ENCODE measurements around the gene MDGA2.

DNA sequence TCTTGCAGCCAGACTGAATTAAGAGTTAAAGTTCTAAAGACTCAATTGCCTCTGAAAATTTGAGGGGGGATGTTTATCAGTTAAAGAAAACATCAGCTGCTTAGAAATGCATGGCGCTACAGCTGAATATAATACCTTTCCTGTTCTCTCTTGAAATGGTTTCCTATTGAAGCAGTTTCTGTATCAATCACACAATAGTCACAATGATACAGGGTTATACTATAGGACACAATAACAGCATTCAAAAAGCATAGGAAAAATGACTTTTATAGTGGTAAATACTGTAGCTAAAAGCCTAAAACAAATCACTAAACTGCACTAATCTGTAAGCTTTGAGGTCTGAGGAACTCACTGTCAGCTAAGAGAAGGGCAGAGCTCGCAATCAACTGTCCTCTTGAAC, 15.2 kb downstream of the MDGA2 start:
- TF ChIP-seq, protein P1, sequence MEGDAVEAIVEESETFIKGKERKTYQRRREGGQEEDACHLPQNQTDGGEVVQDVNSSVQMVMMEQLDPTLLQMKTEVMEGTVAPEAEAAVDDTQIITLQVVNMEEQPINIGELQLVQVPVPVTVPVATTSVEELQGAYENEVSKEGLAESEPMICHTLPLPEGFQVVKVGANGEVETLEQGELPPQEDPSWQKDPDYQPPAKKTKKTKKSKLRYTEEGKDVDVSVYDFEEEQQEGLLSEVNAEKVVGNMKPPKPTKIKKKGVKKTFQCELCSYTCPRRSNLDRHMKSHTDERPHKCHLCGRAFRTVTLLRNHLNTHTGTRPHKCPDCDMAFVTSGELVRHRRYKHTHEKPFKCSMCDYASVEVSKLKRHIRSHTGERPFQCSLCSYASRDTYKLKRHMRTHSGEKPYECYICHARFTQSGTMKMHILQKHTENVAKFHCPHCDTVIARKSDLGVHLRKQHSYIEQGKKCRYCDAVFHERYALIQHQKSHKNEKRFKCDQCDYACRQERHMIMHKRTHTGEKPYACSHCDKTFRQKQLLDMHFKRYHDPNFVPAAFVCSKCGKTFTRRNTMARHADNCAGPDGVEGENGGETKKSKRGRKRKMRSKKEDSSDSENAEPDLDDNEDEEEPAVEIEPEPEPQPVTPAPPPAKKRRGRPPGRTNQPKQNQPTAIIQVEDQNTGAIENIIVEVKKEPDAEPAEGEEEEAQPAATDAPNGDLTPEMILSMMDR (IDR thresholded peaks at IDR 0.05; ENCODE audit: insufficient read depth, low read length, poor library complexity, severe bottlenecking), result no peak
- no peak for TF ChIP-seq EZH2phosphoT487 (conservative IDR thresholded peaks at IDR 0.05; ENCODE audit: low read length)

Measured in SU-DHL-6 (cell line).